WTC11 (cell line): ENCODE results near the gene RAB8B.

ENCODE experiments used
- ATF3 ChIP-seq: sonication (generic); formaldehyde crosslinking; conservative IDR thresholded peaks from 2 replicates; pipeline ENCODE4 v1.8.1; 2022; ENCODE audit warnings: mild to moderate bottlenecking, missing genetic modification reagents
- CTCF ChIP-seq: fragments of 200-600 bp; IDR thresholded peaks from 2 replicates; pipeline ENCODE4 v1.8.0; 2022; ENCODE audit warnings: antibody characterized with exemption
- FOXJ3 ChIP-seq: sonication (generic); formaldehyde crosslinking; IDR thresholded peaks from 2 replicates; pipeline ENCODE4 v1.9.0; 2021; ENCODE audit warnings: missing genetic modification reagents, mild to moderate bottlenecking, borderline replicate concordance
- FOXP4 ChIP-seq: sonication (generic); formaldehyde crosslinking; IDR thresholded peaks from 2 replicates; pipeline ENCODE4 v1.8.0; 2022; ENCODE audit warnings: mild to moderate bottlenecking, missing genetic modification reagents
- JUN ChIP-seq: sonication (generic); formaldehyde crosslinking; IDR thresholded peaks from 2 replicates; pipeline ENCODE4 v1.8.0; 2023; ENCODE audit warnings: mild to moderate bottlenecking, missing genetic modification reagents
- NFE2L1 ChIP-seq: sonication (generic); formaldehyde crosslinking; IDR thresholded peaks from 2 replicates; pipeline ENCODE4 v1.8.1; 2023; ENCODE audit warnings: missing genetic modification reagents
- NFYB ChIP-seq: sonication (generic); formaldehyde crosslinking; conservative IDR thresholded peaks from 2 replicates; pipeline ENCODE4 v1.8.0; 2022; ENCODE audit warnings: low read depth, missing genetic modification reagents
- NR3C1 ChIP-seq: sonication (generic); formaldehyde crosslinking; conservative IDR thresholded peaks from 2 replicates; pipeline ENCODE4 v1.8.1; 2023; ENCODE audit warnings: low read depth, mild to moderate bottlenecking, missing genetic modification reagents
- SP1 ChIP-seq: sonication (generic); formaldehyde crosslinking; conservative IDR thresholded peaks from 2 replicates; pipeline ENCODE4 v1.8.1; 2022; ENCODE audit warnings: missing genetic modification reagents
- USF1 ChIP-seq: sonication (generic); formaldehyde crosslinking; IDR thresholded peaks from 2 replicates; pipeline ENCODE4 v1.8.0; 2022; ENCODE audit warnings: mild to moderate bottlenecking, missing genetic modification reagents
- USF2 ChIP-seq: sonication (generic); formaldehyde crosslinking; IDR thresholded peaks from 2 replicates; pipeline ENCODE4 v1.8.1; 2023; ENCODE audit warnings: mild to moderate bottlenecking, missing genetic modification reagents, moderate library complexity
- ZBTB21 ChIP-seq: sonication (generic); formaldehyde crosslinking; IDR thresholded peaks from 2 replicates; pipeline ENCODE4 v1.8.1; 2023; ENCODE audit warnings: mild to moderate bottlenecking, missing genetic modification reagents, borderline replicate concordance
- ZNF121 ChIP-seq: sonication (generic); formaldehyde crosslinking; IDR thresholded peaks from 2 replicates; pipeline ENCODE4 v1.8.0; 2023; ENCODE audit warnings: missing genetic modification reagents

GRCh38 chr15:63306492-63307073 is 117.2 kb downstream of the RAB8B start:
- TF ChIP-seq CTCF (no peak), JUN (no peak), NFYB (CRISPR knock-in tag) (no peak), ZBTB21 (CRISPR knock-in tag) (no peak), USF1 (CRISPR knock-in tag) (no peak), NFE2L1 (CRISPR knock-in tag) (no peak), USF2 (no peak), FOXJ3 (no peak), FOXP4 (CRISPR knock-in tag) (no peak), NR3C1 (CRISPR knock-in tag) (no peak), SP1 (no peak), ZNF121 (CRISPR knock-in tag) (no peak), ATF3 (CRISPR knock-in tag) (no peak)
